PC-9 (cell line): ENCODE results near the gene CCDC192. TPM values are rescaled to one million over a fixed set of nuclear protein-coding genes. Genes with fewer than 3 reads are reported as not detected.
A peak's percentile ranks its signal among the peaks of the same experiment; 100 is the strongest.

Experiments used
- BruUV-seq: library from RNA; stranded (reverse); fragments of 400-500 nt; replicated peaks from 2 replicates; lab custom pipeline; 2021; lab: Mats Ljungman, UMichigan
- CTCF ChIA-PET: fragments of 300-600 bp; sonication (Branson Sonifier 250); formaldehyde crosslinking; loops from one replicate; lab custom pipeline; 2022; ENCODE audit warnings: antibody characterized with exemption; lab: Charles Lee
- POLR2A ChIA-PET: fragments of 300-600 bp; sonication (Branson Sonifier 250); formaldehyde crosslinking; loops from one replicate; lab custom pipeline; 2022; ENCODE audit warnings: antibody characterized with exemption; ENCODE audit not compliant: unreplicated experiment; lab: Charles Lee
- DNase-seq, 2 experiments: peaks; one replicate each; pipeline versions ENCODE4 v3.0.0 to v3.0.0-alpha.2; 2015 to 2022; ENCODE audit warnings: mixed read lengths in 1 of 2
- H2AFZ ChIP-seq: fragments of 200-600 bp; sonication (generic); 2 replicates; pipeline ENCODE4 v1.8.1; 2017; ENCODE audit warnings: antibody characterized with exemption
- H3F3A ChIP-seq: fragments of 200-600 bp; sonication (generic); 2 replicates; pipeline ENCODE4 v1.8.1; 2017; ENCODE audit warnings: antibody characterized with exemption, mild to moderate bottlenecking, low read depth; ENCODE audit not compliant: insufficient read depth
- H3K27ac ChIP-seq: fragments of 200-600 bp; sonication (generic); 2 replicates; pipeline ENCODE4 v1.6.1; 2016; ENCODE audit warnings: mixed run types
- H3K27me3 ChIP-seq: fragments of 200-600 bp; sonication (generic); 2 replicates; pipeline ENCODE4 v1.6.1; 2016; ENCODE audit warnings: low read depth, mixed run types; ENCODE audit not compliant: insufficient read depth
- H3K36me3 ChIP-seq: fragments of 200-600 bp; sonication (generic); 2 replicates; pipeline ENCODE4 v1.6.1; 2016; ENCODE audit warnings: low read depth, mixed run types
- H3K4me1 ChIP-seq: fragments of 200-600 bp; sonication (generic); replicated peaks from 2 replicates; pipeline ENCODE4 v1.6.1; 2016; ENCODE audit warnings: mixed run types; ENCODE audit not compliant: insufficient read depth
- H3K4me2 ChIP-seq: fragments of 200-600 bp; sonication (generic); 2 replicates; pipeline ENCODE4 v1.6.1; 2017; ENCODE audit warnings: mixed run types
- H3K4me3 ChIP-seq: fragments of 200-600 bp; sonication (generic); 2 replicates; pipeline ENCODE4 v1.6.1; 2016; ENCODE audit warnings: mixed run types
- H3K79me2 ChIP-seq: fragments of 200-600 bp; sonication (generic); 2 replicates; pipeline ENCODE4 v1.6.1; 2017; ENCODE audit warnings: low read depth, mixed run types
- H3K9me2 ChIP-seq: fragments of 200-600 bp; sonication (generic); 2 replicates; pipeline ENCODE4 v1.8.1; 2017; ENCODE audit warnings: mild to moderate bottlenecking; ENCODE audit not compliant: insufficient read depth
- H3K9me3 ChIP-seq: fragments of 200-600 bp; sonication (generic); 2 replicates; pipeline ENCODE4 v1.8.1; 2016; ENCODE audit warnings: low read depth; ENCODE audit not compliant: insufficient read depth
- H4K20me1 ChIP-seq: fragments of 200-600 bp; sonication (generic); 2 replicates; pipeline ENCODE4 v1.8.1; 2017; ENCODE audit not compliant: insufficient read depth
- CTCF ChIP-seq: fragments of 200-600 bp; sonication (generic); conservative IDR thresholded peaks from 2 replicates; pipeline ENCODE4 v1.6.1; 2017; ENCODE audit warnings: mixed run types, antibody characterized with exemption, mild to moderate bottlenecking, moderate library complexity
- EZH2 ChIP-seq: fragments of 200-600 bp; sonication (generic); IDR thresholded peaks from 2 replicates; pipeline ENCODE4 v1.8.0; 2017; ENCODE audit warnings: antibody characterized with exemption, low read depth
- intact Hi-C: fragments of 100-400 bp; cut with micrococcal nuclease; formaldehyde crosslinking; loops from one replicate; pipeline ENCODE4 v1.10.0; 2022; ENCODE audit not compliant: unreplicated experiment
- total RNA-seq: library from RNA; stranded (reverse); gene quantifications from 2 replicates; pipeline ENCODE4 v1.2.3, GENCODE V29; 2021

CCDC192 gene
- total RNA-seq, 1 experiment from 2014 or later: not detected

GRCh38 chr5:127942246-127943060, 239.3 kb downstream of the CCDC192 start:
- ChIA-PET POLR2A (interaction anchor here (0.6 kb wide), 1 partner anchor 257 kb away, joined by 4 read pairs; no protein-coding TSS in a partner anchor), CTCF (no interaction called here)
- Histone ChIP-seq H3F3A (no peaks in the 10 kb centered on the region), H3K4me2 (0 out of 2 replicates have a peak overlapping the region, but pooled peaks have one; percentile 8), H3K27me3 (no peaks in the 10 kb centered on the region), H3K36me3 (no peaks in the 10 kb centered on the region), H3K27ac (peak overlapping the region; percentile 48), H3K9me2 (no peaks in the 10 kb centered on the region), H3K79me2 (no peaks in the 10 kb centered on the region), H3K9me3 (peaks cover 8% of the 10 kb centered on the region; the same call in 1 of the 2 replicates), H2AFZ (no peak overlapping the region), H4K20me1 (no peaks in the 10 kb centered on the region), H3K4me3 (no peak overlapping the region), H3K4me1 (peaks cover 18% of the 10 kb centered on the region)
- DNase-seq: peak in 1 of 2 experiments; percentile 37
- intact Hi-C loops: no loop called here
- TF ChIP-seq EZH2: no peak
- no peak for TF ChIP-seq CTCF
- no TSS peak for BruUV-seq

GRCh38 chr5:127943061-127943371, 239.8 kb downstream of the CCDC192 start:
- H3K9me2 ChIP-seq: no peaks in the 10 kb centered on the region
- no peaks in the 10 kb centered on the region for H3K27me3 ChIP-seq
- no peak overlapping the region for H3K4me3 ChIP-seq
- H3K36me3 ChIP-seq: no peaks in the 10 kb centered on the region
- H3K79me2 ChIP-seq: no peaks in the 10 kb centered on the region
- DNase-seq: no peak
- peaks cover 16% of the 10 kb centered on the region for H3K4me1 ChIP-seq
- no peaks in the 10 kb centered on the region for H4K20me1 ChIP-seq
- H3K27ac ChIP-seq: no peak overlapping the region; the same call in 1 of the 2 replicates
- TF ChIP-seq EZH2 (no peak), CTCF (no peak)
- H3K9me3 ChIP-seq: peaks cover 8% of the 10 kb centered on the region; the same call in 1 of the 2 replicates
- BruUV-seq: no TSS peak
- intact Hi-C loops: no loop called here
- CTCF ChIA-PET: no interaction called here
- POLR2A ChIA-PET: no interaction called here
- H2AFZ ChIP-seq: no peak overlapping the region
- no peak overlapping the region for H3K4me2 ChIP-seq
- no peaks in the 10 kb centered on the region for H3F3A ChIP-seq

GRCh38 chr5:127944125-127944524, 240.9 kb downstream of the CCDC192 start:
- Histone ChIP-seq H3K36me3 (no peaks in the 10 kb centered on the region), H3K9me2 (no peaks in the 10 kb centered on the region), H4K20me1 (no peaks in the 10 kb centered on the region), H3K27me3 (no peaks in the 10 kb centered on the region), H3K9me3 (peaks cover 8% of the 10 kb centered on the region; the same call in 1 of the 2 replicates), H3K79me2 (no peaks in the 10 kb centered on the region), H2AFZ (no peak overlapping the region), H3K4me3 (no peak overlapping the region), H3K27ac (no peak overlapping the region), H3F3A (no peaks in the 10 kb centered on the region), H3K4me1 (peaks cover 16% of the 10 kb centered on the region), H3K4me2 (no peak overlapping the region)
- POLR2A ChIA-PET: no interaction called here
- CTCF ChIA-PET: no interaction called here
- no peak for TF ChIP-seq EZH2
- TF ChIP-seq CTCF: no peak
- no peak for DNase-seq
- intact Hi-C loops: no loop called here
- no TSS peak for BruUV-seq
